ENCODE measurements around the gene HHATL.

- TF ChIP-seq CTCF (IDR thresholded peaks at IDR 0.05) (no peak), POLR2A (IDR thresholded peaks at IDR 0.05) (no peak)
Measured at GRCh38 chr3:42666022-42666421, 36.6 kb downstream of the HHATL start.
